Trophoblast cell (in vitro differentiated cells and primary cell): ENCODE data around the gene TBC1D2. TPM values are rescaled to one million over a fixed set of nuclear protein-coding genes. Genes with fewer than 3 reads are reported as not detected.

Experiments
- DNase-seq, 2 donors: peaks; one replicate each; pipeline ENCODE4 v3.0.0-alpha.2; 2016
- H2AFZ ChIP-seq: 2 replicates; pipeline ENCODE4 v1.6.1; 2013; ENCODE audit warnings: low read length, moderate library complexity, mild to moderate bottlenecking; ENCODE audit not compliant: insufficient read depth, poor library complexity
- H2AK5ac ChIP-seq: 2 replicates; pipeline ENCODE4 v1.6.1; 2013; ENCODE audit warnings: mild to moderate bottlenecking, low read length
- H2BK120ac ChIP-seq: 2 replicates; pipeline ENCODE4 v1.6.1; 2013; ENCODE audit warnings: low read length, mild to moderate bottlenecking, moderate library complexity; ENCODE audit not compliant: insufficient read depth, poor library complexity
- H2BK12ac ChIP-seq: 2 replicates; pipeline ENCODE4 v1.6.1; 2013; ENCODE audit warnings: mild to moderate bottlenecking, low read length, moderate library complexity
- H2BK5ac ChIP-seq: 2 replicates; pipeline ENCODE4 v1.6.1; 2013; ENCODE audit warnings: low read length, low read depth, moderate library complexity, mild to moderate bottlenecking; ENCODE audit not compliant: poor library complexity
- H3K14ac ChIP-seq: 2 replicates; pipeline ENCODE4 v1.6.1; 2013; ENCODE audit warnings: mild to moderate bottlenecking, low read length
- H3K18ac ChIP-seq: 2 replicates; pipeline ENCODE4 v1.6.1; 2013; ENCODE audit warnings: mild to moderate bottlenecking, low read length
- H3K23ac ChIP-seq: 2 replicates; pipeline ENCODE4 v1.6.1; 2013; ENCODE audit warnings: low read length
- H3K27ac ChIP-seq: 2 replicates; pipeline ENCODE4 v1.5.1; 2013; ENCODE audit warnings: low read depth, mild to moderate bottlenecking, inconsistent platforms, low read length, moderate library complexity
- H3K27me3 ChIP-seq: 2 replicates; pipeline ENCODE4 v1.6.1; 2013; ENCODE audit warnings: inconsistent platforms, mild to moderate bottlenecking, low read length, moderate library complexity; ENCODE audit not compliant: insufficient read depth
- H3K36me3 ChIP-seq, 2 experiments: 1 replicate in 1 of 2; 2 replicates in 1 of 2; pipeline ENCODE4 v1.6.1; 2013; ENCODE audit warnings: low read length in 2 of 2, mild to moderate bottlenecking in 2 of 2, moderate library complexity in 1 of 2; ENCODE audit not compliant: insufficient read depth in 2 of 2, control insufficient read depth in 1 of 2
- H3K4ac ChIP-seq: 2 replicates; pipeline ENCODE4 v1.6.1; 2013; ENCODE audit warnings: low read depth, mild to moderate bottlenecking, low read length, moderate library complexity
- H3K4me1 ChIP-seq, 2 experiments: 1 replicate in 1 of 2; 2 replicates in 1 of 2; pipeline ENCODE4 v1.6.1; 2013; ENCODE audit warnings: low read length in 2 of 2, mild to moderate bottlenecking in 2 of 2, moderate library complexity in 1 of 2; ENCODE audit not compliant: insufficient read depth in 2 of 2, control insufficient read depth in 1 of 2
- H3K4me2 ChIP-seq: 2 replicates; pipeline ENCODE4 v1.6.1; 2013; ENCODE audit warnings: inconsistent platforms, mild to moderate bottlenecking, low read length, moderate library complexity
- H3K4me3 ChIP-seq: 2 replicates; pipeline ENCODE4 v1.5.1; 2013; ENCODE audit warnings: mild to moderate bottlenecking, low read depth, low read length, inconsistent platforms
- H3K79me1 ChIP-seq: one replicate; pipeline ENCODE4 v1.6.1; 2013; ENCODE audit warnings: low read length
- H3K79me2 ChIP-seq: 2 replicates; pipeline ENCODE4 v1.6.1; 2013; ENCODE audit warnings: low read length, mild to moderate bottlenecking; ENCODE audit not compliant: control insufficient read depth, insufficient read depth, poor library complexity
- H3K9ac ChIP-seq: 2 replicates; pipeline ENCODE4 v1.6.1; 2013; ENCODE audit warnings: mild to moderate bottlenecking, low read length
- H3K9me3 ChIP-seq: 2 replicates; pipeline ENCODE4 v1.6.1; 2013; ENCODE audit warnings: low read depth, mild to moderate bottlenecking, control low read depth, inconsistent platforms, low read length; ENCODE audit not compliant: insufficient read depth
- H4K12ac ChIP-seq: 2 replicates; pipeline ENCODE4 v1.6.1; 2013; ENCODE audit warnings: low read depth, mild to moderate bottlenecking, low read length, moderate library complexity
- H4K8ac ChIP-seq: 2 replicates; pipeline ENCODE4 v1.6.1; 2013; ENCODE audit warnings: low read depth, mild to moderate bottlenecking, low read length, moderate library complexity
- H4K91ac ChIP-seq: one replicate; pipeline ENCODE4 v1.6.1; 2013; ENCODE audit warnings: low read depth, mild to moderate bottlenecking, low read length, moderate library complexity
- WGBS: extraction: QIAGEN DNeasy Blood & Tissue Kit; methylation state at CpG from one replicate; pipeline ENCODE4 v1.1.7; 2013; ENCODE audit warnings: missing lambda C conversion rate; ENCODE audit not compliant: insufficient read length, insufficient coverage; ENCODE audit errors: extremely low coverage; 5-methylcytosine and 5-hydroxymethylcytosine counted together
- polyA plus RNA-seq: library from polyadenylated mRNA; stranded (reverse); fragments of 200-250 nt; gene quantifications from 2 replicates; pipeline ENCODE4 v1.2.3, GENCODE V29; 2013

TBC1D2 gene, protein sequence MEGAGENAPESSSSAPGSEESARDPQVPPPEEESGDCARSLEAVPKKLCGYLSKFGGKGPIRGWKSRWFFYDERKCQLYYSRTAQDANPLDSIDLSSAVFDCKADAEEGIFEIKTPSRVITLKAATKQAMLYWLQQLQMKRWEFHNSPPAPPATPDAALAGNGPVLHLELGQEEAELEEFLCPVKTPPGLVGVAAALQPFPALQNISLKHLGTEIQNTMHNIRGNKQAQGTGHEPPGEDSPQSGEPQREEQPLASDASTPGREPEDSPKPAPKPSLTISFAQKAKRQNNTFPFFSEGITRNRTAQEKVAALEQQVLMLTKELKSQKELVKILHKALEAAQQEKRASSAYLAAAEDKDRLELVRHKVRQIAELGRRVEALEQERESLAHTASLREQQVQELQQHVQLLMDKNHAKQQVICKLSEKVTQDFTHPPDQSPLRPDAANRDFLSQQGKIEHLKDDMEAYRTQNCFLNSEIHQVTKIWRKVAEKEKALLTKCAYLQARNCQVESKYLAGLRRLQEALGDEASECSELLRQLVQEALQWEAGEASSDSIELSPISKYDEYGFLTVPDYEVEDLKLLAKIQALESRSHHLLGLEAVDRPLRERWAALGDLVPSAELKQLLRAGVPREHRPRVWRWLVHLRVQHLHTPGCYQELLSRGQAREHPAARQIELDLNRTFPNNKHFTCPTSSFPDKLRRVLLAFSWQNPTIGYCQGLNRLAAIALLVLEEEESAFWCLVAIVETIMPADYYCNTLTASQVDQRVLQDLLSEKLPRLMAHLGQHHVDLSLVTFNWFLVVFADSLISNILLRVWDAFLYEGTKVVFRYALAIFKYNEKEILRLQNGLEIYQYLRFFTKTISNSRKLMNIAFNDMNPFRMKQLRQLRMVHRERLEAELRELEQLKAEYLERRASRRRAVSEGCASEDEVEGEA
- polyA plus RNA-seq, result 18.4 and 19.5 TPM in 2 replicates

DNA sequence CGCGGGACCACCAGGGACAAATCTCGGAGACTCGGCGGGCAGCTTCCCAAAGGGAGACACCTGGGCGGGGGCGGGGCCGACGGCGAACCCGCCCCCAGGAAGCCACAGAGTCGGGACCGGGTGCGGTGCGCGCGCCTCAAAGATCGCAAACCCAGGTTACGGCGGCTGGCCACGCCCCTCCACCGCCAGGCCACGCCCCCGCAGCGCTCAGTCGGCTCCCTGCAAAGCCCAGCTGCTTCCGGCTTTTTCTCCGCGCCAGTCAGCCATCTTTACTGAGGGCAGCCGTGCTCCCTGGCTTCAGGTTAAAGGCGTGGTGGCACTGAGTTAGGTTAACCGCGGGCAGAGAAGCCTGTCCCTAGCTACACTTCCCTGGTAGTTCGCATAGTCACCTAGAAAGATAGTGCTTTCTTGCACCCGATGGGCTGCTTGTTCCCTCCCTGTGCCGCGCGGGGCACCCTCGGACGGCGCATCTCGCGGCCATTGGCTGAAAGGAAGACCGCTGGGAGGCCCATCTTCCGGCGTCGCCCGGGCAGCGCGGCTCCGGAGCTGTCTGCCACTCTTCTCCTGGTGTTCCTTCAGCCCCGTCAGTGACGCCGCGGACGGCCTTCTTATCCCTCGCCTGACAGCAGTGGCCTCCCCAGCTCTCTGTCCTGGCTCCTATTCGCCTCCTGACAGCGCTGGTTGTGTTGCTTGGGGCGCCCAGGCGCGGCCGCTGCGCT lies at the start of gene TBC1D2:
Gene TBC1D2, minus strand, starts transcription at position 72 of the 719 bp plus-strand sequence. CDS start 108 bp downstream, outside the sequence.
- peak; percentile 97 to 98 for DNase-seq
- H3K18ac ChIP-seq, result peak within 1 kb of the TSS; percentile 56
- no peak within 1 kb of the TSS for H2AK5ac ChIP-seq
- peak within 1 kb of the TSS; percentile 75 for H3K9ac ChIP-seq
- peak within 1 kb of the TSS; percentile 85 for H2BK120ac ChIP-seq
- H3K36me3 ChIP-seq, result peaks cover 3% of the 10 kb centered on the region in 2 experiments
- H3K4me3 ChIP-seq, result peak within 1 kb of the TSS; percentile 89
- H4K12ac ChIP-seq, result peak within 1 kb of the TSS; percentile 96
- peak within 1 kb of the TSS; percentile 77 for H3K27ac ChIP-seq
- peak within 1 kb of the TSS; percentile 60 for H2BK5ac ChIP-seq
- no peak within 1 kb of the TSS for H3K23ac ChIP-seq
- peak within 1 kb of the TSS; percentile 5 for H2BK12ac ChIP-seq
- peak within 1 kb of the TSS; percentile 73 for H4K8ac ChIP-seq
- H2AFZ ChIP-seq, result peak within 1 kb of the TSS; percentile 62
- H3K79me2 ChIP-seq, result peaks cover 9% of the 10 kb centered on the region
- peak within 1 kb of the TSS; percentile 81 for H3K4ac ChIP-seq
- peak within 1 kb of the TSS; percentile 40 for H3K14ac ChIP-seq
- H3K27me3 ChIP-seq, result no peaks in the 10 kb centered on the region
- no CpG with 5 or more reads among the region's 64 CpGs for WGBS
- H3K4me1 ChIP-seq, result peaks cover 5 to 8% of the 10 kb centered on the region in 2 experiments
- peaks cover 13% of the 10 kb centered on the region for H3K79me1 ChIP-seq
- no peaks in the 10 kb centered on the region for H3K9me3 ChIP-seq
- H3K4me2 ChIP-seq, result peak within 1 kb of the TSS; percentile 70
- peak within 1 kb of the TSS; percentile 78 for H4K91ac ChIP-seq

DNA sequence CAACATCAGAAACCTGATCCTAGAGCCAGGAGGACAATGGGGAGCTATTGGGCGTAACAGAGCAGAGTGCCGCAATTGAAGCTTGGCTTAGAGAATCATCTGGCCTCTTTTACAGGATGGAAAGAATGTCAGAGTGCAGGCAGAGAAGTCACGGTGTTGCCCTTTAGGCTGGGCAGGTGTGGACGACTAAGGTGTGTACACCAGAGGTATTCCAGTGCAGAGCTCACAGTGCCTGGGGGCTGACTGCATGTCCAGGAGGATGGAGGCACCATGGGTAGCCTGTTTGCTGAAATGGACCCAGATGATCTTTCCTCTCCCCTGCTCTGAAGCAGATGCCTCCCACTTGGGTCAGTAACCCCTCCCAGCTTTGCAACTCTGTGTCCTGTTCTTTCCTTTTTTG lies 48.9 kb upstream of the TBC1D2 start:
- no CpG with 5 or more reads among the region's 4 CpGs for WGBS
- H2AK5ac ChIP-seq, result no peak overlapping the region
- H2BK12ac ChIP-seq, result no peak overlapping the region
- H3K36me3 ChIP-seq, result no peaks in the 10 kb centered on the region
- no peaks in the 10 kb centered on the region for H3K27me3 ChIP-seq
- peaks cover 19 to 25% of the 10 kb centered on the region in 2 experiments for H3K4me1 ChIP-seq
- no peaks in the 10 kb centered on the region for H3K79me2 ChIP-seq
- H3K14ac ChIP-seq, result no peak overlapping the region
- H3K4me2 ChIP-seq, result no peak overlapping the region
- DNase-seq, result peak; percentile 83 to 85
- H3K27ac ChIP-seq, result no peak overlapping the region
- no peak overlapping the region for H3K9ac ChIP-seq
- H3K79me1 ChIP-seq, result peaks cover 4% of the 10 kb centered on the region
- H3K4me3 ChIP-seq, result peak overlapping the region; percentile 15
- H2BK120ac ChIP-seq, result no peak overlapping the region
- no peak overlapping the region for H2BK5ac ChIP-seq
- no peak overlapping the region for H4K8ac ChIP-seq
- no peak overlapping the region for H4K91ac ChIP-seq
- H4K12ac ChIP-seq, result no peak overlapping the region
- no peaks in the 10 kb centered on the region for H3K9me3 ChIP-seq
- no peak overlapping the region for H3K18ac ChIP-seq
- no peak overlapping the region for H2AFZ ChIP-seq
- H3K23ac ChIP-seq, result no peak overlapping the region
- no peak overlapping the region for H3K4ac ChIP-seq

DNA sequence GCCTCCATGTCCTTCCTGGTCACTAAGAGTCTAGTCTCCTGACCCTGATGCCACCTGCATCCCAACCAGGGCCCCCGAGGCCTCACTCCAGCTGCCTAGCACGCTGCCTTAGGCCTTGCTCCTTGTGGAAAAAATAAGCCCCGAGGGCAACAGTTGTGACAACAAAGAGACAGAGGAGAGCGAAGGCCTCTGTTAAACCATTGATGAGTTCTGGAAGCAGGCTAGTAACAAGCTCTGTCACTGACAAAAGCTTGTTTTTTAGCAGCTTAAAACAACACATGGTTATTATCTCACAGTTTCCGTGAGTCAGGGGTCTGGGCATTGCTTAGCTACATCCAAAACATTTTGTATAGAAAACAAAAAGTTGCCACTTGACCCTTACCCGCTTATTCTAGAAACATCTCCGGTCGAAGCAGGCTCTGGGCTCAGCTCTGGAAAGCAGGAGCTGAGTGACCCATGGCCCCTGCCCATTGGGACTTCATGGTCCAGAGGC lies 48.2 kb upstream of the TBC1D2 start:
- Histone ChIP-seq H2BK12ac (peak overlapping the region; percentile 8), H4K91ac (no peak overlapping the region), H2BK5ac (peak overlapping the region; percentile 3), H3K4me3 (no peak overlapping the region), H3K4me1 (peaks cover 19 to 25% of the 10 kb centered on the region in 2 experiments), H3K36me3 (no peaks in the 10 kb centered on the region), H3K4ac (no peak overlapping the region), H3K79me2 (no peaks in the 10 kb centered on the region), H2AFZ (no peak overlapping the region), H3K79me1 (peaks cover 4% of the 10 kb centered on the region), H2AK5ac (no peak overlapping the region), H3K9me3 (no peaks in the 10 kb centered on the region), H4K12ac (no peak overlapping the region), H3K14ac (peak overlapping the region; percentile 33), H3K9ac (no peak overlapping the region), H4K8ac (no peak overlapping the region), H3K27ac (no peak overlapping the region), H3K27me3 (no peaks in the 10 kb centered on the region), H2BK120ac (no peak overlapping the region), H3K23ac (no peak overlapping the region), H3K4me2 (no peak overlapping the region), H3K18ac (no peak overlapping the region)
- no CpG with 5 or more reads among the region's 8 CpGs for WGBS
- peak; percentile 84 to 96 for DNase-seq
